HS-27A (cell line): ENCODE data around the gene IST1.
A peak's percentile ranks its signal among the peaks of the same experiment; 100 is the strongest.
"Not testable (repeated sequence)": the region's sequence is repeated elsewhere in the genome, so short reads cannot be mapped to it uniquely, and the experiment has no call there.

Source experiments
- DNase-seq: peaks from one replicate; pipeline ENCODE4 v3.0.0-alpha.2; 2012; ENCODE audit warnings: low read depth, missing footprints

The IST1 gene

GRCh38 chr16:71894921-71895678 lies at the start of gene IST1:
TSS of gene IST1 (plus strand) at chr16:71895531. CDS start at chr16:71915641, 20,110 bp downstream.
- peak; percentile 95 for DNase-seq

- peak; percentile 72 for DNase-seq
These were observed 49.5 kb upstream of the IST1 start, which contains the start of gene ATXN1L for GRCh38 chr16:71845639-71846430. TSS of gene ATXN1L (plus strand) at chr16:71845976. CDS start at chr16:71849741, 3,765 bp downstream.

- no peak for DNase-seq
These were observed 48.9 kb upstream of the IST1 start for GRCh38 chr16:71846431-71846830.

GRCh38 chr16:71847096-71847495 lies 48.2 kb upstream of the IST1 start:
- no peak for DNase-seq

- no peak for DNase-seq
These were observed 46.7 kb upstream of the IST1 start for GRCh38 chr16:71848622-71849021.

- DNase-seq, result no peak
These were observed 43.6 kb upstream of the IST1 start for GRCh38 chr16:71851746-71852145.

GRCh38 chr16:71852158-71852557 lies 43.2 kb upstream of the IST1 start:
- DNase-seq, result no peak

GRCh38 chr16:71852561-71852960 lies 42.8 kb upstream of the IST1 start:
- DNase-seq, result no peak

- DNase-seq, result no peak
These were observed 41.9 kb upstream of the IST1 start for GRCh38 chr16:71853413-71853812.

- DNase-seq, result no peak
These were observed 40.9 kb upstream of the IST1 start for GRCh38 chr16:71854369-71854948.

- DNase-seq, result no peak
These were observed 39.2 kb upstream of the IST1 start for GRCh38 chr16:71855937-71856662.

GRCh38 chr16:71859762-71860521 lies 35.4 kb upstream of the IST1 start:
- no peak for DNase-seq

- no peak for DNase-seq
These were observed 31.3 kb upstream of the IST1 start for GRCh38 chr16:71863995-71864394.

GRCh38 chr16:71865173-71865863 lies 30.0 kb upstream of the IST1 start:
- DNase-seq, result no peak

GRCh38 chr16:71867175-71867574 lies 28.2 kb upstream of the IST1 start:
- DNase-seq, result not testable (repeated sequence)

GRCh38 chr16:71867939-71868338 lies 27.4 kb upstream of the IST1 start:
- DNase-seq, result no peak

- DNase-seq, result no peak
These were observed 26.2 kb upstream of the IST1 start for GRCh38 chr16:71869089-71869488.

GRCh38 chr16:71870818-71871217 lies 24.5 kb upstream of the IST1 start:
- DNase-seq, result no peak

- DNase-seq, result no peak
These were observed 22.1 kb upstream of the IST1 start for GRCh38 chr16:71873199-71873598.

- DNase-seq, result no peak
These were observed 16.4 kb upstream of the IST1 start for GRCh38 chr16:71878911-71879310.

GRCh38 chr16:71880176-71880575 lies 15.2 kb upstream of the IST1 start:
- no peak for DNase-seq
